ENCODE data around the gene GNG5.
A peak's percentile ranks its signal among the peaks of the same experiment; 100 is the strongest.

The GNG5 gene

DNA sequence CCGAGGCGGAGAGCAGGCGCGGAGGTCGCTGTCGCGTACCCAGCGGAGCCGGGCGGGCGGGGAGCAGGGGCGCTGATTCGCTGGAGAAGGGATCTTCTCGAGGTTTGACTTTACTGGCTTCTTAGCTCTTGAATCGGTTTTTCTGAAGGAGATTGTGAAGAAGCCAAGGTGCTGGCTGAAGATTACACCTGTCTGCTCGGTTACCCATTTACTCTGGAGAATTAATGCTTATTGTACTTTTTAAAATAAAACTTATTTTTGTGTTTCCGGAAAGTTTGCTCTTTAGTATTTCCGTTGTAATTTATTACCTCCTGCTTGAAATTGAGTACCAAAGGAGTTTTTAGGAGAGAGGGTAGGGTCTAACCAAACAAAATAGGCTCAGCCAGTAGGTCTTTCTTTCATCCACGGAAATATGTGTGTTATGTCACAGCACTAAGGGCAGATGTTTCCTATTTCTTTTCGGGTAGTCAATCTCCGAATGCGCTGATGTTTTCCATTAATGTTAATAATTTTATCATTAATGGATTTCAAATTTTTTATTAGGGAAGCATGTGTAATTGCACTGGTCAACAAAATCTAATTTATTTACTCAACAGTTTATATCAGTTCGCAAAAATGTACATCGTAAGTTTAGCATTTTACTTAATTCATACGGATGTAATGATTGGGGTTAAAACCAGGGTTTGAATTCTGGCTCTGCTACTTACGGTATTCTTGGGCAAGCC is 510 bp upstream of the GNG5 start:
- TF ChIP-seq CTCF (conservative IDR thresholded peaks at IDR 0.05; ENCODE audit: control insufficient read depth, insufficient read depth, low read depth, low read length) = no peak
- peak; percentile 5 for DNase-seq (ENCODE audit: low read depth)

GRCh38 chr1:84505493-84506001 is 834 bp downstream of the GNG5 start:
- DNase-seq (ENCODE audit: low read depth) = peak; percentile 55

More for the DNA sequence above, 510 bp upstream of the GNG5 start:
- H3K4me3 ChIP-seq (ENCODE audit: control insufficient read depth, low read depth, low read length) = peak overlapping the region; percentile 83

GRCh38 chr1:84504580-84505492 is 1.5 kb downstream of the GNG5 start:
- peak overlapping the region; percentile 83 for H3K4me3 ChIP-seq (ENCODE audit: control insufficient read depth, low read depth, low read length)
- DNase-seq (ENCODE audit: low read depth) = peak; percentile 79
- TF ChIP-seq CTCF (conservative IDR thresholded peaks at IDR 0.05; ENCODE audit: control insufficient read depth, insufficient read depth, low read depth, low read length) = peak; percentile 21

More at GRCh38 chr1:84505493-84506001, 834 bp downstream of the GNG5 start:
- no peak for TF ChIP-seq CTCF (conservative IDR thresholded peaks at IDR 0.05; ENCODE audit: control insufficient read depth, insufficient read depth, low read depth, low read length)
- H3K4me3 ChIP-seq (ENCODE audit: control insufficient read depth, low read depth, low read length) = peak overlapping the region; percentile 83

GRCh38 chr1:84502927-84503326 is 3.5 kb downstream of the GNG5 start:
- no peak overlapping the region for H3K4me3 ChIP-seq (ENCODE audit: control insufficient read depth, low read depth, low read length)
- DNase-seq (ENCODE audit: low read depth) = no peak
- TF ChIP-seq CTCF (conservative IDR thresholded peaks at IDR 0.05; ENCODE audit: control insufficient read depth, insufficient read depth, low read depth, low read length) = no peak

GRCh38 chr1:84497631-84498275 is 8.6 kb downstream of the GNG5 start:
- no peak for TF ChIP-seq CTCF (conservative IDR thresholded peaks at IDR 0.05; ENCODE audit: control insufficient read depth, insufficient read depth, low read depth, low read length)
- no peak for DNase-seq (ENCODE audit: low read depth)
- H3K4me3 ChIP-seq (ENCODE audit: control insufficient read depth, low read depth, low read length) = no peak overlapping the region

GRCh38 chr1:84496498-84496897 is 9.9 kb downstream of the GNG5 start:
- no peak for TF ChIP-seq CTCF (conservative IDR thresholded peaks at IDR 0.05; ENCODE audit: control insufficient read depth, insufficient read depth, low read depth, low read length)
- H3K4me3 ChIP-seq (ENCODE audit: control insufficient read depth, low read depth, low read length) = no peak overlapping the region
- DNase-seq (ENCODE audit: low read depth) = no peak

Measured in fibroblast of mammary gland (primary cell).